Upper lobe of left lung (tissue), 6 donors: ENCODE data around the gene DCAF17. TPM values are rescaled to one million over a fixed set of nuclear protein-coding genes. Genes with fewer than 3 reads are reported as not detected.

ENCODE experiments used
- ATAC-seq, 2 donors: fragments of 200-7000 bp; cut with Tn5 transposase; one replicate each; pipeline ENCODE4 v1.9.1; 2022; ENCODE audit warnings: mild to moderate bottlenecking in 2 of 2, moderate library complexity in 2 of 2; ENCODE audit not compliant: low FRiP score in 2 of 2
- DNase-seq, 2 donors: peaks; one replicate each; pipeline ENCODE4 v3.0.0-alpha.2; 2019 to 2020
- H3K27ac ChIP-seq, 4 donors: fragments of 200-600 bp; sonication (generic); one replicate each; pipeline ENCODE4 v1.5.1; 2016 to 2019
- H3K27me3 ChIP-seq, 4 donors: fragments of 200-600 bp; sonication (generic); one replicate each; pipeline ENCODE4 v1.5.1; 2017 to 2019
- H3K36me3 ChIP-seq, 4 donors: fragments of 200-600 bp; sonication (generic); one replicate each; pipeline ENCODE4 v1.5.1; 2016 to 2019
- H3K4me1 ChIP-seq, 4 donors: fragments of 200-600 bp; sonication (generic); one replicate each; pipeline ENCODE4 v1.5.1; 2018 to 2019
- H3K4me3 ChIP-seq, 4 donors: fragments of 200-600 bp; sonication (generic); one replicate each; pipeline ENCODE4 v1.5.1; 2017 to 2019; ENCODE audit warnings: mild to moderate bottlenecking in 2 of 4, moderate library complexity in 1 of 4
- H3K9me3 ChIP-seq, 4 donors: fragments of 200-600 bp; sonication (generic); one replicate each; pipeline ENCODE4 v1.5.1; 2018 to 2019
- CTCF ChIP-seq, 6 experiments: fragments of 450-650 bp in 4 of 6; fragments of 200-600 bp in 2 of 6; sonication (generic) in 2 of 6; IDR thresholded peaks; one replicate each; pipeline ENCODE4 v1.5.1; 2016 to 2019; ENCODE audit warnings: antibody characterized with exemption in 6 of 6
- EP300 ChIP-seq, 4 donors: sonication (generic); formaldehyde crosslinking; IDR thresholded peaks; one replicate each; pipeline ENCODE4 v1.5.1; 2017; ENCODE audit warnings: antibody characterized with exemption in 4 of 4, control low read depth in 2 of 4
- POLR2A ChIP-seq, 4 donors: fragments of 450-650 bp; IDR thresholded peaks; one replicate each; pipeline ENCODE4 v1.5.1; 2016 to 2017; ENCODE audit warnings: antibody characterized with exemption in 4 of 4, mild to moderate bottlenecking in 2 of 4
- POLR2AphosphoS5 ChIP-seq, 2 donors: sonication (generic); formaldehyde crosslinking; IDR thresholded peaks; one replicate each; pipeline ENCODE4 v1.5.1; 2017; ENCODE audit warnings: antibody characterized with exemption in 2 of 2
- WGBS, 2 donors: methylation state at CpG; one replicate each; pipeline ENCODE4 v1.1.5; 2017 to 2018; 5-methylcytosine and 5-hydroxymethylcytosine counted together
- total RNA-seq, 6 donors: library from RNA; depleted of rRNA in 4 of 6; stranded (reverse); fragments of >200 nt in 4 of 6; gene quantifications; one replicate each; pipeline versions ENCODE4 v1.1.0 to v1.2.1, GENCODE V29; 2016 to 2021
- donor health status: DM: no; HTN: no; CAD: no; lungs with moderate emphysema.
- donor health status: DM: no; HTN: yes; CAD: no; lungs with severe emphysema.

DCAF17 gene
- total RNA-seq, 6 donors from 2014 or later, result 6.2 to 24.7 (median 11.9) TPM

- WGBS, 2 donors, result 89 to 97% methylated on average over 1 of the region's 1 CpG
- H3K27ac ChIP-seq, result no peak overlapping the region
Observed at GRCh38 chr2:171405546-171405945, 28.5 kb upstream of the DCAF17 start.

GRCh38 chr2:171406044-171406443, 28.0 kb upstream of the DCAF17 start:
- ATAC-seq (no peak), DNase-seq (no peak)
- Histone ChIP-seq H3K27me3 (no peaks in the 10 kb centered on the region), H3K36me3 (no peaks in the 10 kb centered on the region), H3K27ac (no peak overlapping the region), H3K4me1 (no peaks in the 10 kb centered on the region), H3K9me3 (no peaks in the 10 kb centered on the region), H3K4me3 (no peak overlapping the region)
- 90 to 94% methylated on average over 1 of the region's 1 CpG for WGBS, 2 donors
- no peak for TF ChIP-seq CTCF (IDR thresholded peaks at IDR 0.05)
- no peak for TF ChIP-seq POLR2AphosphoS5 (IDR thresholded peaks at IDR 0.05)
- TF ChIP-seq POLR2A (IDR thresholded peaks at IDR 0.05), result no peak
- no peak for TF ChIP-seq EP300 (IDR thresholded peaks at IDR 0.05)

More at GRCh38 chr2:171405546-171405945, 28.5 kb upstream of the DCAF17 start:
- no peaks in the 10 kb centered on the region for H3K9me3 ChIP-seq
- TF ChIP-seq EP300 (IDR thresholded peaks at IDR 0.05), result no peak
- no peak for TF ChIP-seq POLR2A (IDR thresholded peaks at IDR 0.05)
- TF ChIP-seq POLR2AphosphoS5 (IDR thresholded peaks at IDR 0.05), result no peak
- no peak for TF ChIP-seq CTCF (IDR thresholded peaks at IDR 0.05)
- ATAC-seq, result no peak
- H3K36me3 ChIP-seq, result no peaks in the 10 kb centered on the region
- no peaks in the 10 kb centered on the region for H3K27me3 ChIP-seq
- H3K4me1 ChIP-seq, result no peaks in the 10 kb centered on the region
- no peak overlapping the region for H3K4me3 ChIP-seq
- DNase-seq, result no peak

GRCh38 chr2:171407030-171407675, 26.9 kb upstream of the DCAF17 start:
- Histone ChIP-seq H3K27ac (no peak overlapping the region), H3K4me3 (no peak overlapping the region), H3K36me3 (no peaks in the 10 kb centered on the region), H3K27me3 (no peaks in the 10 kb centered on the region), H3K4me1 (no peaks in the 10 kb centered on the region), H3K9me3 (no peaks in the 10 kb centered on the region)
- TF ChIP-seq POLR2AphosphoS5 (IDR thresholded peaks at IDR 0.05) (no peak), CTCF (IDR thresholded peaks at IDR 0.05) (no peak), EP300 (IDR thresholded peaks at IDR 0.05) (no peak), POLR2A (IDR thresholded peaks at IDR 0.05) (no peak)
- 82 to 87% methylated on average over 4 of the region's 4 CpGs for WGBS, 2 donors
- no peak for ATAC-seq
- no peak for DNase-seq

GRCh38 chr2:171407676-171408044, 26.4 kb upstream of the DCAF17 start:
- H3K36me3 ChIP-seq, result no peaks in the 10 kb centered on the region
- H3K4me3 ChIP-seq, result no peak overlapping the region
- H3K27ac ChIP-seq, result no peak overlapping the region
- H3K27me3 ChIP-seq, result no peaks in the 10 kb centered on the region
- H3K4me1 ChIP-seq, result no peaks in the 10 kb centered on the region
- TF ChIP-seq EP300 (IDR thresholded peaks at IDR 0.05) (no peak), CTCF (IDR thresholded peaks at IDR 0.05) (no peak), POLR2A (IDR thresholded peaks at IDR 0.05) (no peak), POLR2AphosphoS5 (IDR thresholded peaks at IDR 0.05) (no peak)
- 89 to 98% methylated on average over 1 of the region's 1 CpG for WGBS, 2 donors
- DNase-seq, result no peak
- no peak for ATAC-seq
- no peaks in the 10 kb centered on the region for H3K9me3 ChIP-seq

GRCh38 chr2:171409436-171409971, 24.5 kb upstream of the DCAF17 start:
- ATAC-seq (no peak), DNase-seq (no peak)
- H3K4me3 ChIP-seq, result peak overlapping the region in 1 of 4 donors; percentile 4
- no peaks in the 10 kb centered on the region for H3K27me3 ChIP-seq
- H3K9me3 ChIP-seq, result no peaks in the 10 kb centered on the region
- 77 to 90% methylated on average over 8 of the region's 8 CpGs for WGBS, 2 donors
- H3K4me1 ChIP-seq, result no peaks in the 10 kb centered on the region
- H3K36me3 ChIP-seq, result no peaks in the 10 kb centered on the region
- no peak overlapping the region for H3K27ac ChIP-seq
- TF ChIP-seq EP300 (IDR thresholded peaks at IDR 0.05), result no peak
- TF ChIP-seq POLR2AphosphoS5 (IDR thresholded peaks at IDR 0.05), result no peak
- TF ChIP-seq POLR2A (IDR thresholded peaks at IDR 0.05), result no peak
- no peak for TF ChIP-seq CTCF (IDR thresholded peaks at IDR 0.05)
